H1 (cell line): ENCODE data around the gene CCL1. TPM values are rescaled to one million over a fixed set of nuclear protein-coding genes. Genes with fewer than 3 reads are reported as not detected.
A peak's percentile ranks its signal among the peaks of the same experiment; 100 is the strongest.

Experiments
- CTCF ChIA-PET: fragments of 300-600 bp; sonication (Branson Sonifier 250); formaldehyde crosslinking; loops from one replicate; lab custom pipeline; 2021; ENCODE audit not compliant: partially characterized antibody; lab: Charles Lee
- POLR2A ChIA-PET: fragments of 300-600 bp; sonication (Branson Sonifier 250); formaldehyde crosslinking; loops from one replicate; lab custom pipeline; 2021; ENCODE audit warnings: inconsistent platforms; ENCODE audit not compliant: partially characterized antibody; lab: Charles Lee
- DNase-seq, 2 experiments: peaks; one replicate each; pipeline versions ENCODE4 v3.0.0 to v3.0.0-alpha.2; 2010 to 2022; ENCODE audit warnings: low spot score in 2 of 2, low read depth in 1 of 2, mixed read lengths in 1 of 2
- FAIRE-seq: peaks from 2 replicates; lab custom pipeline; 2011; peaks lifted over from hg19 to GRCh38; lab: Jason Lieb, UNC
- H2AFZ ChIP-seq: 2 replicates; pipeline ENCODE4 v1.8.1; 2012; ENCODE audit warnings: low read length, inconsistent platforms
- H2AK5ac ChIP-seq: 2 replicates; pipeline ENCODE4 v1.6.1; 2013; ENCODE audit warnings: low read depth, low read length
- H2BK120ac ChIP-seq: replicated peaks from 2 replicates; pipeline ENCODE3; 2013; ENCODE audit warnings: low read depth, low read length, inconsistent platforms
- H2BK12ac ChIP-seq: 2 replicates; pipeline ENCODE4 v1.6.1; 2013; ENCODE audit warnings: low read depth, low read length
- H2BK15ac ChIP-seq: 2 replicates; pipeline ENCODE4 v1.6.1; 2013; ENCODE audit warnings: low read length
- H2BK20ac ChIP-seq: 2 replicates; pipeline ENCODE4 v1.6.1; 2013; ENCODE audit warnings: low read length
- H2BK5ac ChIP-seq: 2 replicates; pipeline ENCODE4 v1.6.1; 2013; ENCODE audit warnings: low read depth, low read length
- H3K14ac ChIP-seq: 2 replicates; pipeline ENCODE4 v1.6.1; 2013; ENCODE audit warnings: inconsistent platforms; ENCODE audit not compliant: insufficient read length
- H3K18ac ChIP-seq: 2 replicates; pipeline ENCODE4 v1.6.1; 2013; ENCODE audit warnings: low read length; ENCODE audit errors: extremely low read depth
- H3K23ac ChIP-seq: 2 replicates; pipeline ENCODE4 v1.6.1; 2013; ENCODE audit warnings: inconsistent platforms; ENCODE audit not compliant: insufficient read length
- H3K23me2 ChIP-seq: 2 replicates; pipeline ENCODE4 v1.6.1; 2013; ENCODE audit warnings: low read depth, low read length
- H3K27ac ChIP-seq: 2 replicates; pipeline ENCODE4 v1.6.1; 2011; ENCODE audit warnings: low read depth, low read length, inconsistent platforms
- H3K27me3 ChIP-seq, 4 experiments: replicated peaks in 1 of 4; 1 replicate in 1 of 4; 2 replicates in 3 of 4; pipeline versions ENCODE4 v1.6.1 to v1.8.1; 2011 to 2013; ENCODE audit warnings: low read length in 3 of 4, mild to moderate bottlenecking in 3 of 4, inconsistent platforms in 2 of 4, mixed read lengths in 2 of 4, moderate library complexity in 1 of 4; ENCODE audit not compliant: control insufficient read depth in 3 of 4, insufficient read depth in 3 of 4; ENCODE audit errors: extremely low read depth in 1 of 4
- H3K36me3 ChIP-seq, 4 experiments: 2 replicates each; pipeline versions ENCODE4 v1.6.1 to v1.8.1; 2011 to 2013; ENCODE audit warnings: mild to moderate bottlenecking in 4 of 4, low read length in 3 of 4, moderate library complexity in 2 of 4, control low read depth in 1 of 4, inconsistent platforms in 1 of 4; ENCODE audit not compliant: insufficient read depth in 4 of 4, control insufficient read depth in 2 of 4
- H3K4ac ChIP-seq: replicated peaks from 2 replicates; pipeline ENCODE3; 2013; ENCODE audit warnings: low read length, low read depth, mixed read lengths, inconsistent platforms; ENCODE audit not compliant: insufficient read length
- H3K4me1 ChIP-seq, 4 experiments: replicated peaks in 1 of 4; 1 replicate in 1 of 4; 2 replicates in 3 of 4; pipeline versions ENCODE4 v1.6.1 to v1.8.1; 2011 to 2013; ENCODE audit warnings: low read length in 3 of 4, inconsistent platforms in 2 of 4, mixed read lengths in 1 of 4; ENCODE audit not compliant: insufficient read depth in 4 of 4, control insufficient read depth in 3 of 4
- H3K4me2 ChIP-seq, 2 experiments: 2 replicates each; pipeline versions ENCODE4 v1.6.1 to v1.8.1; 2011 to 2013; ENCODE audit warnings: low read depth in 2 of 2, low read length in 2 of 2, control low read depth in 1 of 2, inconsistent platforms in 1 of 2, mild to moderate bottlenecking in 1 of 2; ENCODE audit not compliant: insufficient read depth in 1 of 2
- H3K4me3 ChIP-seq, 4 experiments: fragments of 200-600, 300-600 bp in 1 of 4; sonication (generic), shearing (Covaris generic), sonication (Bioruptor Twin) in 1 of 4; 2 replicates each; pipeline versions ENCODE4 v1.5.1 to v1.8.1; 2011 to 2016; ENCODE audit warnings: low read length in 4 of 4, low read depth in 3 of 4, control low read depth in 2 of 4, inconsistent platforms in 2 of 4, mild to moderate bottlenecking in 2 of 4, mixed read lengths in 1 of 4, moderate library complexity in 1 of 4; ENCODE audit not compliant: insufficient read depth in 2 of 4; ENCODE audit errors: extremely low read depth in 1 of 4
- H3K56ac ChIP-seq: replicated peaks from 2 replicates; pipeline ENCODE3; 2013; ENCODE audit warnings: low read depth, mild to moderate bottlenecking, mixed read lengths, low read length, inconsistent platforms; ENCODE audit not compliant: insufficient read length
- H3K79me1 ChIP-seq: 2 replicates; pipeline ENCODE4 v1.6.1; 2013; ENCODE audit warnings: low read depth, low read length, control low read depth
- H3K79me2 ChIP-seq, 2 experiments: 2 replicates each; pipeline versions ENCODE4 v1.6.1 to v1.8.1; 2012 to 2013; ENCODE audit warnings: low read length in 2 of 2, mild to moderate bottlenecking in 2 of 2, inconsistent platforms in 1 of 2; ENCODE audit not compliant: insufficient read depth in 2 of 2, control insufficient read depth in 1 of 2
- H3K9ac ChIP-seq, 4 experiments: replicated peaks in 1 of 4; 1 replicate in 1 of 4; 2 replicates in 3 of 4; pipeline versions ENCODE4 v1.6.1 to v1.8.1; 2011 to 2013; ENCODE audit warnings: low read depth in 3 of 4, low read length in 3 of 4, control low read depth in 2 of 4, mild to moderate bottlenecking in 2 of 4, moderate library complexity in 2 of 4, inconsistent platforms in 1 of 4; ENCODE audit errors: extremely low read depth in 1 of 4
- H3K9me3 ChIP-seq, 2 experiments: 2 replicates each; pipeline versions ENCODE4 v1.6.1 to v1.8.1; 2012 to 2013; ENCODE audit warnings: mild to moderate bottlenecking in 2 of 2, moderate library complexity in 2 of 2, control low read depth in 1 of 2, inconsistent platforms in 1 of 2, low read depth in 1 of 2, low read length in 1 of 2, mixed read lengths in 1 of 2; ENCODE audit not compliant: insufficient read depth in 2 of 2
- H4K20me1 ChIP-seq, 2 experiments: replicated peaks in 1 of 2; 2 replicates each; pipeline versions ENCODE3 to v1.8.1; 2011 to 2013; ENCODE audit warnings: inconsistent platforms in 2 of 2, low read length in 2 of 2, mild to moderate bottlenecking in 1 of 2; ENCODE audit not compliant: insufficient read depth in 2 of 2, control insufficient read depth in 1 of 2
- H4K5ac ChIP-seq: 2 replicates; pipeline ENCODE4 v1.6.1; 2013; ENCODE audit warnings: low read length, low read depth, mixed read lengths, inconsistent platforms; ENCODE audit not compliant: insufficient read length
- H4K8ac ChIP-seq: 2 replicates; pipeline ENCODE4 v1.8.0; 2013; ENCODE audit warnings: mild to moderate bottlenecking, moderate library complexity, low read length, inconsistent platforms; ENCODE audit not compliant: insufficient read depth; ENCODE audit errors: extremely low read depth
- H4K91ac ChIP-seq: replicated peaks from 2 replicates; pipeline ENCODE3; 2013; ENCODE audit warnings: low read length, mixed read lengths, inconsistent platforms; ENCODE audit not compliant: insufficient read length
- BRCA1 ChIP-seq: IDR thresholded peaks from 2 replicates; pipeline ENCODE4 v1.6.1; 2012; ENCODE audit warnings: low read depth, low read length, improper control_type of control experiment
- CBX5 ChIP-seq: fragments of 300-800, 300-1000 bp; sonication (generic); IDR thresholded peaks from 2 replicates; pipeline ENCODE4 v1.7.1; 2016; ENCODE audit warnings: antibody characterized with exemption, low read length, low read depth
- EP300 ChIP-seq, 2 experiments: IDR thresholded peaks; 1 replicate in 1 of 2; 2 replicates in 1 of 2; pipeline ENCODE4 v1.6.1; 2011 to 2012; ENCODE audit warnings: low read depth in 2 of 2, low read length in 2 of 2, mild to moderate bottlenecking in 2 of 2, borderline replicate concordance in 1 of 2, inconsistent platforms in 1 of 2, moderate library complexity in 1 of 2
- GTF2F1 ChIP-seq: IDR thresholded peaks from 2 replicates; pipeline ENCODE4 v1.6.1; 2012; ENCODE audit warnings: low read depth, low read length, improper control_type of control experiment, borderline replicate concordance
- JUN ChIP-seq: IDR thresholded peaks from 2 replicates; pipeline ENCODE4 v1.6.1; 2011; ENCODE audit warnings: low read depth, mild to moderate bottlenecking, improper control_type of control experiment, low read length
- KDM4A ChIP-seq: IDR thresholded peaks from one replicate; pipeline ENCODE4 v1.7.1; 2012; ENCODE audit warnings: low read depth, mild to moderate bottlenecking, moderate library complexity, low read length, inconsistent platforms; ENCODE audit not compliant: severe bottlenecking
- SIRT6 ChIP-seq: IDR thresholded peaks from one replicate; pipeline ENCODE4 v1.7.1; 2012; ENCODE audit warnings: low read length, inconsistent platforms
- SP1 ChIP-seq: IDR thresholded peaks from 2 replicates; pipeline ENCODE4 v1.6.1; 2011; ENCODE audit warnings: low read depth, low read length
- SRF ChIP-seq: IDR thresholded peaks from 2 replicates; pipeline ENCODE4 v1.6.1; 2011; ENCODE audit warnings: mild to moderate bottlenecking, low read depth, low read length, moderate library complexity
- TAF1 ChIP-seq: IDR thresholded peaks from 2 replicates; pipeline ENCODE4 v1.6.1; 2011; ENCODE audit warnings: mild to moderate bottlenecking, low read depth, low read length
- TEAD4 ChIP-seq: IDR thresholded peaks from 2 replicates; pipeline ENCODE4 v1.6.1; 2012; ENCODE audit warnings: low read depth, low read length, inconsistent platforms, mixed read lengths
- YY1 ChIP-seq: IDR thresholded peaks from 2 replicates; pipeline ENCODE4 v1.6.1; 2011; ENCODE audit warnings: low read depth, mild to moderate bottlenecking, low read length
- WGBS, 2 experiments: shearing (Covaris generic) in 1 of 2; methylation state at CpG; one replicate each; pipeline versions ENCODE4 v1.1.6 to v1.1.7; 2013 to 2015; ENCODE audit warnings: low lambda C conversion rate in 2 of 2, mixed read lengths in 2 of 2, inconsistent platforms in 1 of 2, low coverage in 1 of 2, missing lambda C conversion rate in 1 of 2; ENCODE audit not compliant: insufficient replicate concordance in 2 of 2, insufficient coverage in 1 of 2, insufficient read length in 1 of 2; ENCODE audit errors: extremely low coverage in 1 of 2, missing lambda C conversion rate in 1 of 2; 5-methylcytosine and 5-hydroxymethylcytosine counted together
- polyA plus RNA-seq, 7 experiments: library from polyadenylated mRNA; depleted of rRNA in 3 of 7; stranded (reverse) in 5 of 7; unstranded in 2 of 7; fragments of >200 nt in 5 of 7; fragments of 200-250 nt in 2 of 7; gene quantifications; 1 replicate in 5 of 7; 2 replicates in 1 of 7; 4 replicates in 1 of 7; pipeline versions ENCODE4 v1.2.1 to v1.2.3, GENCODE V29; 2011 to 2013; ENCODE audit warnings: missing spikeins in 2 of 7, mixed read lengths in 2 of 7
- total RNA-seq: library from RNA; stranded (reverse); fragmentation: NEBNext Ultra II Directional; extraction: Animal tissue kit (Norgen Biotek cat#: 25700); gene quantifications from 2 replicates; pipeline ENCODE4 v1.2.1, GENCODE V29; 2021
- TF ChIP-seq, protein P1 (sequence below): IDR thresholded peaks from 2 replicates; pipeline ENCODE4 v1.6.1; 2011; ENCODE audit warnings: low read depth, mild to moderate bottlenecking, low read length; ENCODE audit not compliant: insufficient read depth

The CCL1 gene
- total and polyA plus RNA-seq, 2 of the 8 experiments (the other 6 are each of a cell fraction or from before 2014, with no cell fraction given): not detected

DNA sequence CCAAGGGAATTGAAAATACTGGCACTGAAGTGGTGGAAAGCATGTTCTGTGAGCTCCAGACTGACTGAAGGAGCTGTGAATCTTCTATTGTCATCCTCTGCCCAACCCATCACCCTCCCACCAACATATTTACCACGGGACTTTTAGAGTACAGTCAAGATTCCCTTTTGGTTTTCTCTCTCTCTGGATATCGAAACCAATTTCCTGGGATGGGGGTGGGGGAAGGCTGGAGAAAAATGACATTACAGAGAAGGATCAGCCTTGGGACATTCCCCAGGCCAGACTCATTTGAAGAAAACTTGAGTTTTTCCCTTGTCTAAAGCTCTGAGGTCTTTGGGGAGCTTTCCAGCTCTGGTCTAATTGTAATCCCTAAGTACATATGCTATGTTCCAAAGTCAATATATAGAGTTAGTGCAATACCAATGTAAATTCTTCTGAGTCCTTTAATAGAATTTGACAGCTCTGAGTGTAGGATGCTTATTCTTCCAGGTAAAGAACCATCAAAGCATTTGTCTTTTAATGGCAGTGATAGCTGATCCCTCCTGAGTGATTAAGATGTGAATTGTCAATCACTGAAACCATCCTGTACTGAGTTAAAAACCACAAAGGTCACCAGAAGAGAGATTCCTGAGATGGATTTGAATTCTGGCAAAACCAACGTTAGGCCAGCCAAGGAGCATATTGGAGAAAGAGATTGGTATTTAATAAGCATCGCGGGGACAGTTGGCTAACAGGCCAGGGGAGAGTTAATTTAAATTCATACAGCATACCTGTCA, 48.8 kb upstream of the CCL1 start:
- no peak overlapping the region for H3K18ac ChIP-seq
- no peak overlapping the region for H4K91ac ChIP-seq
- H3K9me3 ChIP-seq: no peaks in the 10 kb centered on the region
- H3K14ac ChIP-seq: no peak overlapping the region
- no peak overlapping the region for H3K4ac ChIP-seq
- POLR2A ChIA-PET: no interaction called here
- 89% methylated on average over 5 of the region's 5 CpGs; no CpG with 5 or more reads in 1 of the 2 experiments for WGBS, 2 experiments
- H2BK20ac ChIP-seq: no peak overlapping the region
- H2AK5ac ChIP-seq: no peak overlapping the region
- no peak overlapping the region for H2BK5ac ChIP-seq
- H3K79me2 ChIP-seq: no peaks in the 10 kb centered on the region
- H2BK12ac ChIP-seq: 0 out of 2 replicates have a peak overlapping the region, but pooled peaks have one; percentile 71
- CTCF ChIA-PET: interaction anchor here (0.7 to 2.3 kb wide), 4 partner anchors 9 to 116 kb away, joined by 3 to 8 read pairs (median 3); no protein-coding TSS in a partner anchor
- no peaks in the 10 kb centered on the region for H4K20me1 ChIP-seq
- no peaks in the 10 kb centered on the region for H3K36me3 ChIP-seq
- no peak overlapping the region for H4K8ac ChIP-seq
- no peak overlapping the region for H2AFZ ChIP-seq
- H3K79me1 ChIP-seq: no peaks in the 10 kb centered on the region
- H3K27ac ChIP-seq: no peak overlapping the region
- H3K9ac ChIP-seq: no peak overlapping the region
- H2BK120ac ChIP-seq: no peak overlapping the region
- H2BK15ac ChIP-seq: no peak overlapping the region
- peaks cover 0 to 15% (median 8%) of the 10 kb centered on the region in 4 experiments; a peak in 6 of 7 replicates for H3K27me3 ChIP-seq
- H3K56ac ChIP-seq: no peak overlapping the region
- no peak overlapping the region for H4K5ac ChIP-seq
- H3K4me3 ChIP-seq: no peak overlapping the region
- peaks cover 5 to 26% (median 17%) of the 10 kb centered on the region in 4 experiments; a peak in 5 of 7 replicates for H3K4me1 ChIP-seq
- no peak overlapping the region for H3K23ac ChIP-seq
- no peak overlapping the region for H3K4me2 ChIP-seq
- FAIRE-seq (no peak), DNase-seq (no peak)
- peaks cover 3% of the 10 kb centered on the region; the same call in 1 of the 2 replicates for H3K23me2 ChIP-seq
- TF ChIP-seq SIRT6 (no peak), SP1 (no peak), TEAD4 (no peak), BRCA1 (no peak), SRF (no peak), KDM4A (no peak), YY1 (no peak), CBX5 (no peak), TAF1 (no peak), JUN (no peak), EP300 (IDR thresholded peaks at IDR 0.05; ENCODE audit: borderline replicate concordance in 1 of 2, low read depth in 2 of 2, low read length in 2 of 2) (no peak), GTF2F1 (no peak)
- TF ChIP-seq, protein P1, sequence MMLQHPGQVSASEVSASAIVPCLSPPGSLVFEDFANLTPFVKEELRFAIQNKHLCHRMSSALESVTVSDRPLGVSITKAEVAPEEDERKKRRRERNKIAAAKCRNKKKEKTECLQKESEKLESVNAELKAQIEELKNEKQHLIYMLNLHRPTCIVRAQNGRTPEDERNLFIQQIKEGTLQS: no peak
